K562 (cell line): ENCODE results near the gene PARD6B. TPM values are rescaled to one million over a fixed set of nuclear protein-coding genes. Genes with fewer than 3 reads are reported as not detected.

Experiments used
- FOXK1 ChIP-seq: sonication (generic); formaldehyde crosslinking; IDR thresholded peaks from 2 replicates; pipeline ENCODE4 v1.8.0; 2022; ENCODE audit warnings: missing genetic modification reagents, mild to moderate bottlenecking, borderline replicate concordance
- MAX ChIP-seq: sonication (generic); formaldehyde crosslinking; IDR thresholded peaks from 2 replicates; pipeline ENCODE4 v1.9.0; 2022; ENCODE audit warnings: mild to moderate bottlenecking, missing genetic modification reagents
- NR2C1 ChIP-seq, 2 experiments: fragments of 450-650 bp; IDR thresholded peaks; 2 replicates each; pipeline ENCODE4 v1.6.1; 2017; ENCODE audit warnings: mild to moderate bottlenecking in 2 of 2, antibody characterized with exemption in 1 of 2, inconsistent platforms in 1 of 2, missing compliant biosample characterization in 1 of 2, missing genetic modification characterization in 1 of 2
- RFX7 ChIP-seq: fragments of 250-450 bp; sonication (Bioruptor Pico); IDR thresholded peaks from 2 replicates; pipeline ENCODE4 v1.5.1; 2021; ENCODE audit warnings: mild to moderate bottlenecking
- ZZZ3 ChIP-seq: fragments of 450-650 bp; IDR thresholded peaks from 2 replicates; pipeline ENCODE4 v1.6.1; 2016; ENCODE audit warnings: antibody characterized with exemption, mild to moderate bottlenecking, moderate library complexity
- polyA plus RNA-seq, 8 experiments: library from polyadenylated mRNA; depleted of rRNA in 4 of 8; stranded (reverse) in 5 of 8; unstranded in 3 of 8; fragments of >200 nt; fragmentation: Nextera tagmentation in 2 of 8; fragmentation: Illumina TruSeq in 1 of 8; extraction: Ambion mirVana in 2 of 8; extraction: Trizol in 1 of 8; gene quantifications; 2 replicates each; pipeline versions ENCODE4 v1.2.1 to v1.2.3, GENCODE V29; 2011 to 2014; ENCODE audit warnings: inconsistent platforms in 1 of 8, missing spikeins in 1 of 8
- total RNA-seq, 7 experiments: library from RNA; depleted of rRNA in 6 of 7; stranded (reverse); fragments of >200 nt in 6 of 7; fragmentation: Illumina TruSeq in 2 of 7; extraction: Trizol in 2 of 7; gene quantifications; 2 replicates each; pipeline versions ENCODE4 v1.2.1 to v1.2.3, GENCODE V29; 2011 to 2021; ENCODE audit warnings: low replicate concordance in 1 of 7
- TF ChIP-seq, protein P1 (sequence below): fragments of 450-650 bp; IDR thresholded peaks from 2 replicates; pipeline ENCODE4 v1.6.1; 2016; ENCODE audit warnings: low read depth
- TF ChIP-seq, protein P2 (sequence below), 2 experiments: fragments of 450-650 bp in 1 of 2; sonication (generic) in 1 of 2; formaldehyde crosslinking in 1 of 2; IDR thresholded peaks; 2 replicates each; pipeline versions ENCODE4 v1.7.1 to v1.9.0; 2016 to 2022; ENCODE audit warnings: inconsistent platforms in 1 of 2, mild to moderate bottlenecking in 1 of 2, missing genetic modification reagents in 1 of 2

PARD6B gene
- total and polyA plus RNA-seq, 9 of the 15 experiments (the other 6 are each of a cell fraction or from before 2014, with no cell fraction given): 1.7 to 12.3 (median 5.5) TPM

DNA sequence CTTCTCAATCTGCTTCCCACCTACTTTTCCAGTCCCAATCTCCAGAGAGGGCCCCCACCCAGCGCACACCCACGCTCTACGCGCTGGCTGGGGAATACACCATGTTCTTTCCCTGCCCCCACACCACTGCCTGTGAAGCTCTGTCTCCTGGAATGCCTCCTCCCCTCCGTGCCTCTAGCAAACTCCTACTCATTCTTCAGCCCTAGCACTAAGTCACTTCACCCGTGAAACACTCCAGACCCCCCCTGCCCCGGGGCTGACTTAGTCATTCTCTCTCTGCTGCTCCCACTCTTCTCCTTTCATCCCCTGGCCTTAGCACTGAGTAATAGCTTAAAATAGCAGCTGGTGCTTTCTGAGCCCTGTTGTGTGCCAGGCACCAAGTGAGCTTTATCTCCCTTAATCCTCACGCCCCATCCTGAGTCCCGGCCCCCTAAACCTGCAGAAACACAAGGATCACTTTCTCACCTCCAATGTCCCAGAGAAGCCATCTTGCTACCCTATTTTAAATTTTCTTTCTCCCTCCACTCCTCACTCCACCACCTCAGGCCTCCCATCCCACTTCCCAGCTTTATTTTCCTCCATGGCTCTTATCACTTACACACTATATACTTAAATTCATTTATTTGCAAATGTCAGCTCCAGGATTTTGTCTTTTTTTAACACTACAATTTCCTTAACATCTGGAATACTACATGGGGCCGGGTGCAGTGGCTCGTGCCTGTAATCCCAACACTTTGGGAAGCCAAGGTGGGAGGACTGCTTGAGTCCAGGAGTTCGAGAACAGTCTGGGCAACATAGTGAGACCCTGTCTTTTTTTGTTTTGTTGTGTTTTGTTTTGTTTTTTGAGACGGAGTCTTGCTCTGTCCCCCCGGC is 6.3 kb upstream of the PARD6B start (continued):
- TF ChIP-seq, protein P1, sequence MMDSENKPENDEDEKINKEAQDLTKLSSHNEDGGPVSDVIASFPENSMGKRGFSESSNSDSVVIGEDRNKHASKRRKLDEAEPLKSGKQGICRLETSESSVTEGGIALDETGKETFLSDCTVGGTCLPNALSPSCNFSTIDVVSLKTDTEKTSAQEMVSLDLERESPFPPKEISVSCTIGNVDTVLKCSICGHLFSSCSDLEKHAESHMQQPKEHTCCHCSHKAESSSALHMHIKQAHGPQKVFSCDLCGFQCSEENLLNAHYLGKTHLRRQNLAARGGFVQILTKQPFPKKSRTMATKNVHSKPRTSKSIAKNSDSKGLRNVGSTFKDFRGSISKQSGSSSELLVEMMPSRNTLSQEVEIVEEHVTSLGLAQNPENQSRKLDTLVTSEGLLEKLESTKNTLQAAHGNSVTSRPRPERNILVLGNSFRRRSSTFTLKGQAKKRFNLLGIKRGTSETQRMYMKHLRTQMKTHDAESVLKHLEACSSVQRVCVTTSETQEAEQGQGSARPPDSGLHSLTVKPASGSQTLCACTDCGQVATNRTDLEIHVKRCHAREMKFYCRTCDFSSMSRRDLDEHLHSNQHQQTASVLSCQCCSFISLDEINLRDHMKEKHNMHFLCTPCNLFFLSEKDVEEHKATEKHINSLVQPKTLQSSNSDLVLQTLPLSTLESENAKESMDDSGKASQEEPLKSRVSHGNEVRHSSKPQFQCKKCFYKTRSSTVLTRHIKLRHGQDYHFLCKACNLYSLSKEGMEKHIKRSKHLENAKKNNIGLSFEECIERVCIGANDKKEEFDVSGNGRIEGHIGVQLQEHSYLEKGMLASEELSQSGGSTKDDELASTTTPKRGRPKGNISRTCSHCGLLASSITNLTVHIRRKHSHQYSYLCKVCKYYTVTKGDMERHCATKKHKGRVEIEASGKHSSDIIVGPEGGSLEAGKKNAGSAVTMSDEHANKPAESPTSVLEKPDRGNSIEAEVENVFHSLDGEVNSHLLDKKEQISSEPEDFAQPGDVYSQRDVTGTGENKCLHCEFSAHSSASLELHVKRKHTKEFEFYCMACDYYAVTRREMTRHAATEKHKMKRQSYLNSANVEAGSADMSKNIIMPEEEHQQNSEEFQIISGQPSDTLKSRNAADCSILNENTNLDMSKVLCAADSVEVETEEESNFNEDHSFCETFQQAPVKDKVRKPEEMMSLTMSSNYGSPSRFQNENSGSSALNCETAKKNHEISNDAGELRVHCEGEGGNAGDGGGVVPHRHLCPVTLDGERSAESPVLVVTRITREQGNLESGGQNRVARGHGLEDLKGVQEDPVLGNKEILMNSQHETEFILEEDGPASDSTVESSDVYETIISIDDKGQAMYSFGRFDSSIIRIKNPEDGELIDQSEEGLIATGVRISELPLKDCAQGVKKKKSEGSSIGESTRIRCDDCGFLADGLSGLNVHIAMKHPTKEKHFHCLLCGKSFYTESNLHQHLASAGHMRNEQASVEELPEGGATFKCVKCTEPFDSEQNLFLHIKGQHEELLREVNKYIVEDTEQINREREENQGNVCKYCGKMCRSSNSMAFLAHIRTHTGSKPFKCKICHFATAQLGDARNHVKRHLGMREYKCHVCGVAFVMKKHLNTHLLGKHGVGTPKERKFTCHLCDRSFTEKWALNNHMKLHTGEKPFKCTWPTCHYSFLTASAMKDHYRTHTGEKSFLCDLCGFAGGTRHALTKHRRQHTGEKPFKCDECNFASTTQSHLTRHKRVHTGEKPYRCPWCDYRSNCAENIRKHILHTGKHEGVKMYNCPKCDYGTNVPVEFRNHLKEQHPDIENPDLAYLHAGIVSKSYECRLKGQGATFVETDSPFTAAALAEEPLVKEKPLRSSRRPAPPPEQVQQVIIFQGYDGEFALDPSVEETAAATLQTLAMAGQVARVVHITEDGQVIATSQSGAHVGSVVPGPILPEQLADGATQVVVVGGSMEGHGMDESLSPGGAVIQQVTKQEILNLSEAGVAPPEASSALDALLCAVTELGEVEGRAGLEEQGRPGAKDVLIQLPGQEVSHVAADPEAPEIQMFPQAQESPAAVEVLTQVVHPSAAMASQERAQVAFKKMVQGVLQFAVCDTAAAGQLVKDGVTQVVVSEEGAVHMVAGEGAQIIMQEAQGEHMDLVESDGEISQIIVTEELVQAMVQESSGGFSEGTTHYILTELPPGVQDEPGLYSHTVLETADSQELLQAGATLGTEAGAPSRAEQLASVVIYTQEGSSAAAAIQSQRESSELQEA: no peak
- TF ChIP-seq FOXK1 (CRISPR knock-in tag) (no peak), MAX (no peak), RFX7 (no peak), ZZZ3 (no peak), NR2C1 (IDR thresholded peaks at IDR 0.05) (no peak), NR2C1 (tag; IDR thresholded peaks at IDR 0.05) (no peak)
- TF ChIP-seq, protein P2, sequence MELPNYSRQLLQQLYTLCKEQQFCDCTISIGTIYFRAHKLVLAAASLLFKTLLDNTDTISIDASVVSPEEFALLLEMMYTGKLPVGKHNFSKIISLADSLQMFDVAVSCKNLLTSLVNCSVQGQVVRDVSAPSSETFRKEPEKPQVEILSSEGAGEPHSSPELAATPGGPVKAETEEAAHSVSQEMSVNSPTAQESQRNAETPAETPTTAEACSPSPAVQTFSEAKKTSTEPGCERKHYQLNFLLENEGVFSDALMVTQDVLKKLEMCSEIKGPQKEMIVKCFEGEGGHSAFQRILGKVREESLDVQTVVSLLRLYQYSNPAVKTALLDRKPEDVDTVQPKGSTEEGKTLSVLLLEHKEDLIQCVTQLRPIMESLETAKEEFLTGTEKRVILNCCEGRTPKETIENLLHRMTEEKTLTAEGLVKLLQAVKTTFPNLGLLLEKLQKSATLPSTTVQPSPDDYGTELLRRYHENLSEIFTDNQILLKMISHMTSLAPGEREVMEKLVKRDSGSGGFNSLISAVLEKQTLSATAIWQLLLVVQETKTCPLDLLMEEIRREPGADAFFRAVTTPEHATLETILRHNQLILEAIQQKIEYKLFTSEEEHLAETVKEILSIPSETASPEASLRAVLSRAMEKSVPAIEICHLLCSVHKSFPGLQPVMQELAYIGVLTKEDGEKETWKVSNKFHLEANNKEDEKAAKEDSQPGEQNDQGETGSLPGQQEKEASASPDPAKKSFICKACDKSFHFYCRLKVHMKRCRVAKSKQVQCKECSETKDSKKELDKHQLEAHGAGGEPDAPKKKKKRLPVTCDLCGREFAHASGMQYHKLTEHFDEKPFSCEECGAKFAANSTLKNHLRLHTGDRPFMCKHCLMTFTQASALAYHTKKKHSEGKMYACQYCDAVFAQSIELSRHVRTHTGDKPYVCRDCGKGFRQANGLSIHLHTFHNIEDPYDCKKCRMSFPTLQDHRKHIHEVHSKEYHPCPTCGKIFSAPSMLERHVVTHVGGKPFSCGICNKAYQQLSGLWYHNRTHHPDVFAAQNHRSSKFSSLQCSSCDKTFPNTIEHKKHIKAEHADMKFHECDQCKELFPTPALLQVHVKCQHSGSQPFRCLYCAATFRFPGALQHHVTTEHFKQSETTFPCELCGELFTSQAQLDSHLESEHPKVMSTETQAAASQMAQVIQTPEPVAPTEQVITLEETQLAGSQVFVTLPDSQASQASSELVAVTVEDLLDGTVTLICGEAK (IDR thresholded peaks at IDR 0.05): no peak
- TF ChIP-seq, protein P2 (CRISPR knock-in tag; IDR thresholded peaks at IDR 0.05): no peak
